Endodermal cell (in vitro differentiated cells): ENCODE measurements around the gene LAMTOR1. TPM values are rescaled to one million over a fixed set of nuclear protein-coding genes. Genes with fewer than 3 reads are reported as not detected.

ENCODE experiments used
- DNase-seq: peaks from one replicate; pipeline ENCODE4 v3.0.0-alpha.2; 2017
- H3K27ac ChIP-seq: 2 replicates; pipeline ENCODE4 v1.5.1; 2013; ENCODE audit warnings: mild to moderate bottlenecking, low read depth, low read length, moderate library complexity
- H3K27me3 ChIP-seq: 2 replicates; pipeline ENCODE4 v1.6.1; 2013; ENCODE audit warnings: mild to moderate bottlenecking, low read length, moderate library complexity; ENCODE audit not compliant: insufficient read depth, control insufficient read depth, poor library complexity, severe bottlenecking
- H3K36me3 ChIP-seq: 2 replicates; pipeline ENCODE4 v1.7.0; 2013; ENCODE audit warnings: mild to moderate bottlenecking, low read length, moderate library complexity; ENCODE audit not compliant: control insufficient read depth, insufficient read depth
- H3K4me1 ChIP-seq: one replicate; pipeline ENCODE4 v1.7.0; 2013; ENCODE audit warnings: low read length; ENCODE audit not compliant: control insufficient read depth, insufficient read depth
- H3K4me3 ChIP-seq: 2 replicates; pipeline ENCODE4 v1.5.1; 2013; ENCODE audit warnings: mild to moderate bottlenecking, low read length, moderate library complexity
- H3K9ac ChIP-seq: 2 replicates; pipeline ENCODE4 v1.6.1; 2013; ENCODE audit warnings: mild to moderate bottlenecking, low read length, moderate library complexity; ENCODE audit not compliant: poor library complexity, severe bottlenecking; ENCODE audit errors: extremely low read depth
- H3K9me3 ChIP-seq: 2 replicates; pipeline ENCODE4 v1.6.1; 2013; ENCODE audit warnings: mild to moderate bottlenecking, low read length, moderate library complexity; ENCODE audit not compliant: control insufficient read depth
- H3K27ac Mint-ChIP-seq: 2 replicates; pipeline ENCODE4 v1.8.0; 2020; ENCODE audit warnings: mixed read lengths
- H3K27me3 Mint-ChIP-seq: 2 replicates; pipeline ENCODE4 v1.8.0; 2021; ENCODE audit warnings: mild to moderate bottlenecking, mixed read lengths; ENCODE audit not compliant: insufficient read depth
- H3K36me3 Mint-ChIP-seq: 2 replicates; pipeline ENCODE4 v1.8.0; 2020; ENCODE audit warnings: low read depth, mixed read lengths
- H3K4me1 Mint-ChIP-seq: 2 replicates; pipeline ENCODE4 v1.8.0; 2020; ENCODE audit warnings: mixed read lengths
- H3K4me3 Mint-ChIP-seq: 2 replicates; pipeline ENCODE4 v1.8.0; 2020; ENCODE audit warnings: mild to moderate bottlenecking, moderate library complexity, mixed read lengths
- H3K9me3 Mint-ChIP-seq: 2 replicates; pipeline ENCODE4 v1.8.0; 2020; ENCODE audit warnings: mild to moderate bottlenecking, mixed read lengths
- CTCF ChIP-seq: fragments of 200-600 bp; sonication (generic); conservative IDR thresholded peaks from 2 replicates; pipeline ENCODE4 v1.5.0; 2021; ENCODE audit warnings: antibody characterized with exemption, mild to moderate bottlenecking
- WGBS, 2 experiments: methylation state at CpG; one replicate each; pipeline versions ENCODE4 v1.1.5 to v1.1.7; 2013; ENCODE audit warnings: missing lambda C conversion rate in 2 of 2, mixed read lengths in 1 of 2; ENCODE audit not compliant: insufficient coverage in 1 of 2, insufficient read length in 1 of 2; 5-methylcytosine and 5-hydroxymethylcytosine counted together
- total RNA-seq, 2 donors: library from RNA; stranded (reverse); fragmentation: NEBNext Ultra II Directional in 1 of 2; extraction: Animal tissue kit (Norgen Biotek cat#: 25700) in 1 of 2; gene quantifications; 2 replicates in 1 of 2; 3 replicates in 1 of 2; pipeline ENCODE4 v1.2.1, GENCODE V29; 2021

The LAMTOR1 gene
- total RNA-seq, 2 donors from 2014 or later = 92.0 to 104 TPM

- H3K9ac ChIP-seq = peak within 1 kb of the TSS; percentile 98
- DNase-seq = peak; percentile 99
- Mint-ChIP-seq H3K4me3 (peak within 1 kb of the TSS; percentile 83), H3K4me1 (peaks cover 16% of the 10 kb centered on the region), H3K36me3 (peaks cover 17% of the 10 kb centered on the region), H3K27ac (peak within 1 kb of the TSS; percentile 100), H3K27me3 (peaks cover 23% of the 10 kb centered on the region), H3K9me3 (no peaks in the 10 kb centered on the region)
- H3K9me3 ChIP-seq = no peaks in the 10 kb centered on the region
- no peaks in the 10 kb centered on the region for H3K4me1 ChIP-seq
- TF ChIP-seq CTCF = no peak
- peak within 1 kb of the TSS; percentile 95 for H3K4me3 ChIP-seq
- WGBS, 2 experiments = 0% methylated on average over 38 to 49 of the region's 49 CpGs
- H3K27ac ChIP-seq = peak within 1 kb of the TSS; percentile 99
- peaks cover 18% of the 10 kb centered on the region for H3K36me3 ChIP-seq
- H3K27me3 ChIP-seq = peaks cover 7% of the 10 kb centered on the region
These were observed 9.3 kb upstream of the LAMTOR1 start, which contains the start of gene ANAPC15 for GRCh38 chr11:72112143-72112977. Gene ANAPC15, minus strand, starts transcription at chr11:72112695. Its CDS starts 1,419 bp downstream, at chr11:72111276.

- H3K27me3 ChIP-seq = peaks cover 7% of the 10 kb centered on the region
- no peaks in the 10 kb centered on the region for H3K9me3 Mint-ChIP-seq
- peaks cover 23% of the 10 kb centered on the region for H3K27me3 Mint-ChIP-seq
- peak overlapping the region; percentile 95 for H3K4me3 ChIP-seq
- H3K36me3 Mint-ChIP-seq = peaks cover 19% of the 10 kb centered on the region
- no peak for DNase-seq
- H3K27ac Mint-ChIP-seq = peak overlapping the region; percentile 100
- peak overlapping the region; percentile 83 for H3K4me3 Mint-ChIP-seq
- H3K36me3 ChIP-seq = peaks cover 18% of the 10 kb centered on the region
- peak overlapping the region; percentile 99 for H3K27ac ChIP-seq
- no peaks in the 10 kb centered on the region for H3K4me1 ChIP-seq
- peaks cover 7% of the 10 kb centered on the region for H3K4me1 Mint-ChIP-seq
- no peak for TF ChIP-seq CTCF
- H3K9me3 ChIP-seq = no peaks in the 10 kb centered on the region
- 10 to 16% methylated on average over 5 to 10 of the region's 10 CpGs for WGBS, 2 experiments
- peak overlapping the region; percentile 98 for H3K9ac ChIP-seq
These were observed 8.4 kb upstream of the LAMTOR1 start for GRCh38 chr11:72111300-72112142.

GRCh38 chr11:72105888-72106287 is 2.8 kb upstream of the LAMTOR1 start, which contains the start of gene TOMT:
Gene TOMT, plus strand, starts transcription at chr11:72105924. Its CDS starts 28 bp downstream, at chr11:72105952.
- H3K4me1 Mint-ChIP-seq = peaks cover 15% of the 10 kb centered on the region
- no peak within 1 kb of the TSS for H3K9ac ChIP-seq
- no peaks in the 10 kb centered on the region for H3K9me3 ChIP-seq
- H3K27ac Mint-ChIP-seq = no peak within 1 kb of the TSS
- no peak for DNase-seq
- H3K4me1 ChIP-seq = no peaks in the 10 kb centered on the region
- no peak within 1 kb of the TSS for H3K27ac ChIP-seq
- WGBS, 2 experiments = 91 to 94% methylated on average over 11 to 14 of the region's 14 CpGs
- H3K36me3 ChIP-seq = peaks cover 21% of the 10 kb centered on the region
- no peak within 1 kb of the TSS for H3K4me3 ChIP-seq
- H3K27me3 ChIP-seq = no peaks in the 10 kb centered on the region
- H3K36me3 Mint-ChIP-seq = peaks cover 26% of the 10 kb centered on the region
- no peaks in the 10 kb centered on the region for H3K27me3 Mint-ChIP-seq
- peaks cover 3% of the 10 kb centered on the region for H3K9me3 Mint-ChIP-seq
- no peak within 1 kb of the TSS for H3K4me3 Mint-ChIP-seq
- no peak for TF ChIP-seq CTCF
